ENCODE results near the gene GSG1L. TPM values are rescaled to one million over a fixed set of nuclear protein-coding genes. Genes with fewer than 3 reads are reported as not detected.

GSG1L gene
- total RNA-seq, 1 donor from 2014 or later = not detected

DNA sequence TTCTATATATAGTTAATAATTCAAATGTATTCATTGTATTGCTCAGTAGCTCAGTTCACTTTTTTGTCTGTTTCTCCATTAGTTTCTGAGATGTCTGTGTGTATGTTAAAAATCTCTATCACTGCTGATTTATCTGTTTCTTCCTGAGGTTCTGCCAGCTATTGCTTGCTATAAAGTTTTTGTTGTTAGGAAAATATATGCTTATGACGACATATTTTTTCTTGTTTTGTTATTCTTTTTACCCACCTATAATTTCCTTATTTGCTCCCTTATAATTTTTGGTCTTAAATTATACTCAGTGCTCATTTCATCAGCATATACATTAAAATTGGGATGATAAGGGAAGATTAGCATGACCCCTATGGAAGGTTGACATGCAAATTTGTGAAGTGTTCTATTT lies 200.6 kb downstream of the GSG1L start:
- Histone ChIP-seq H3K4me3 (ENCODE audit: low read depth, low read length) (no peak overlapping the region), H3K27me3 (ENCODE audit: control insufficient read depth, insufficient read depth, low read length) (no peaks in the 10 kb centered on the region), H3K36me3 (ENCODE audit: control insufficient read depth, insufficient read depth, low read length) (no peaks in the 10 kb centered on the region)
- DNase-seq (ENCODE audit: low read depth) = no peak
- TF ChIP-seq, protein P1, sequence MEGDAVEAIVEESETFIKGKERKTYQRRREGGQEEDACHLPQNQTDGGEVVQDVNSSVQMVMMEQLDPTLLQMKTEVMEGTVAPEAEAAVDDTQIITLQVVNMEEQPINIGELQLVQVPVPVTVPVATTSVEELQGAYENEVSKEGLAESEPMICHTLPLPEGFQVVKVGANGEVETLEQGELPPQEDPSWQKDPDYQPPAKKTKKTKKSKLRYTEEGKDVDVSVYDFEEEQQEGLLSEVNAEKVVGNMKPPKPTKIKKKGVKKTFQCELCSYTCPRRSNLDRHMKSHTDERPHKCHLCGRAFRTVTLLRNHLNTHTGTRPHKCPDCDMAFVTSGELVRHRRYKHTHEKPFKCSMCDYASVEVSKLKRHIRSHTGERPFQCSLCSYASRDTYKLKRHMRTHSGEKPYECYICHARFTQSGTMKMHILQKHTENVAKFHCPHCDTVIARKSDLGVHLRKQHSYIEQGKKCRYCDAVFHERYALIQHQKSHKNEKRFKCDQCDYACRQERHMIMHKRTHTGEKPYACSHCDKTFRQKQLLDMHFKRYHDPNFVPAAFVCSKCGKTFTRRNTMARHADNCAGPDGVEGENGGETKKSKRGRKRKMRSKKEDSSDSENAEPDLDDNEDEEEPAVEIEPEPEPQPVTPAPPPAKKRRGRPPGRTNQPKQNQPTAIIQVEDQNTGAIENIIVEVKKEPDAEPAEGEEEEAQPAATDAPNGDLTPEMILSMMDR (IDR thresholded peaks at IDR 0.05; ENCODE audit: insufficient read depth, low read length, poor library complexity, severe bottlenecking) = no peak

DNA sequence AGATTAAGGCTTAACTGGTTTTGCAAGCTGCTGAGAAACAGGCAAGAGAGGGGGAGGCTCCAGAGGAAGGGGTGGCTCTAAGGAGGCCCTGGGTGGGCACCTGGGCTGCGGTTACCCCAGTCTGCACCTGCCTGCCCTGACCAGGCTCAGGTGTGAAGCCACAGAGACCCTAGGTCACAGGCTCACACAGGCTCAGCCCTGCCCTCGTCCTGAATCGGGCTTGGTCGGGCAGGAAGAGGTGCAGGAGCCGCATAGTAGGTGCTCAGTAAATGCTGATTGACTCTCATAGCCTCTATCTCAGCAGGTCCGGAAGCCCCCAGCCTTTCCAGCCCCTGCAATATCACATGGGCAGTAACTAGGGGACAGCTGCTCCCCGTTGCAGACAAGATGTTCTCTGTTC lies 203.4 kb downstream of the GSG1L start:
- Histone ChIP-seq H3K36me3 (ENCODE audit: control insufficient read depth, insufficient read depth, low read length) (no peaks in the 10 kb centered on the region), H3K27me3 (ENCODE audit: control insufficient read depth, insufficient read depth, low read length) (no peaks in the 10 kb centered on the region), H3K4me3 (ENCODE audit: low read depth, low read length) (no peak overlapping the region)
- DNase-seq (ENCODE audit: low read depth) = no peak
- TF ChIP-seq, protein P1 (IDR thresholded peaks at IDR 0.05; ENCODE audit: insufficient read depth, low read length, poor library complexity, severe bottlenecking) = no peak

DNA sequence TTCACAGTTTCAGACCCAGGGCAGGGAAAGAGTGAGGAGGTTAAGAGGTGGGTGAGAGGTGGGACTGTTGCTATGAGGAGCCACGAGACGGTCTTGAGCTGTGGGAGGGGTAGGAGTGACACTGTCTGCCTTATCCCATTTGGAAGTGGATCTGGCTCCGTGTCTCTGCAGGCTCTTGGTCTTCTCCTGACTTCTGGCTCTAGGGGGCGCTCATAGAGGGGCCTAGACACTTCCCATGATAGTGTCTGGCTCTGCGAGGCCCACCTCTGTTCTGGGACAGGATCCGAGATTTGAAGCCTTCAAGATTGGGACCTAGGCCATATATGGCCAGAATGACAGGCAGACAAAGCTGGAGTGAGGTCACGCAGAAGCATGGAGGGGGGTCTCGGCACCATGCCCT lies 204.5 kb downstream of the GSG1L start:
- TF ChIP-seq, protein P1 (IDR thresholded peaks at IDR 0.05; ENCODE audit: insufficient read depth, low read length, poor library complexity, severe bottlenecking) = no peak
- DNase-seq (ENCODE audit: low read depth) = no peak
- Histone ChIP-seq H3K36me3 (ENCODE audit: control insufficient read depth, insufficient read depth, low read length) (no peaks in the 10 kb centered on the region), H3K27me3 (ENCODE audit: control insufficient read depth, insufficient read depth, low read length) (no peaks in the 10 kb centered on the region), H3K4me3 (ENCODE audit: low read depth, low read length) (no peak overlapping the region)

- TF ChIP-seq, protein P1 (IDR thresholded peaks at IDR 0.05; ENCODE audit: insufficient read depth, low read length, poor library complexity, severe bottlenecking) = no peak
- no peaks in the 10 kb centered on the region for H3K36me3 ChIP-seq (ENCODE audit: control insufficient read depth, insufficient read depth, low read length)
- DNase-seq (ENCODE audit: low read depth) = no peak
- H3K4me3 ChIP-seq (ENCODE audit: low read depth, low read length) = no peak overlapping the region
- H3K27me3 ChIP-seq (ENCODE audit: control insufficient read depth, insufficient read depth, low read length) = peaks cover 7% of the 10 kb centered on the region
Observed at GRCh38 chr16:27853651-27854050, 209.9 kb downstream of the GSG1L start.

GRCh38 chr16:27853101-27853500 lies 210.4 kb downstream of the GSG1L start:
- no peak for DNase-seq (ENCODE audit: low read depth)
- TF ChIP-seq, protein P1 (IDR thresholded peaks at IDR 0.05; ENCODE audit: insufficient read depth, low read length, poor library complexity, severe bottlenecking) = no peak
- Histone ChIP-seq H3K36me3 (ENCODE audit: control insufficient read depth, insufficient read depth, low read length) (no peaks in the 10 kb centered on the region), H3K27me3 (ENCODE audit: control insufficient read depth, insufficient read depth, low read length) (peaks cover 7% of the 10 kb centered on the region), H3K4me3 (ENCODE audit: low read depth, low read length) (no peak overlapping the region)

- TF ChIP-seq, protein P1 (IDR thresholded peaks at IDR 0.05; ENCODE audit: insufficient read depth, low read length, poor library complexity, severe bottlenecking) = no peak
- Histone ChIP-seq H3K4me3 (ENCODE audit: low read depth, low read length) (no peak overlapping the region), H3K27me3 (ENCODE audit: control insufficient read depth, insufficient read depth, low read length) (peaks cover 7% of the 10 kb centered on the region), H3K36me3 (ENCODE audit: control insufficient read depth, insufficient read depth, low read length) (no peaks in the 10 kb centered on the region)
- DNase-seq (ENCODE audit: low read depth) = no peak
Observed at GRCh38 chr16:27852681-27853080, 210.8 kb downstream of the GSG1L start.

All from kidney epithelial cell (primary cell).